ENCODE results near the gene PACSIN1.
"Not testable (repeated sequence)": the region's sequence is repeated elsewhere in the genome, so short reads cannot be mapped to it uniquely, and the experiment has no call there.

Gene PACSIN1

DNA sequence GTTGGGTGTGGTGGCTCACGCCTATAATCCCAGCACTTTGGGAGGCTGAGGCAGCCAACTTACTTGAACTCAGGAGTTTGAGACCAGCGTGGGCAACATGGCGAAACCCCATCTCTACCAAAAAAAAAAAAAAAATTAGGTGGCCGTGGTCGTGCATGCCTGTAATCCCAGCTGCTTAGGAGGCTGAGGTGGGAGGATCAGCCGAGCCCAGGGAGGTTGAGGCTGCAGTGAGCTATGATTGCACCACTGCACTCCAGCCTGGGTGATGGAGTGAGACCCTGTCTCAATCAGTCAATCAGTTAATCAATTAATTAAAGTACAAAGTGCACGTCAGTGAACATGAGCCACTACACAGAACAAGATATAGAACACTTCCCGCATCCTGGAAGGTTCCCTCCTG lies 21.0 kb downstream of the PACSIN1 start:
- not testable (repeated sequence) for DNase-seq

- DNase-seq: no peak
Observed at GRCh38 chr6:34487536-34487935, 21.7 kb downstream of the PACSIN1 start.

- no peak for DNase-seq
Observed at GRCh38 chr6:34489207-34489805, 23.4 kb downstream of the PACSIN1 start.

- no peak for DNase-seq
Observed at GRCh38 chr6:34490390-34491090, 24.7 kb downstream of the PACSIN1 start.

- DNase-seq: peak; percentile 59
Observed at GRCh38 chr6:34491091-34491430, 25.2 kb downstream of the PACSIN1 start.

- DNase-seq: no peak
Observed at GRCh38 chr6:34493344-34493743, 27.5 kb downstream of the PACSIN1 start.

GRCh38 chr6:34494973-34495372 lies 29.1 kb downstream of the PACSIN1 start:
- no peak for DNase-seq

DNA sequence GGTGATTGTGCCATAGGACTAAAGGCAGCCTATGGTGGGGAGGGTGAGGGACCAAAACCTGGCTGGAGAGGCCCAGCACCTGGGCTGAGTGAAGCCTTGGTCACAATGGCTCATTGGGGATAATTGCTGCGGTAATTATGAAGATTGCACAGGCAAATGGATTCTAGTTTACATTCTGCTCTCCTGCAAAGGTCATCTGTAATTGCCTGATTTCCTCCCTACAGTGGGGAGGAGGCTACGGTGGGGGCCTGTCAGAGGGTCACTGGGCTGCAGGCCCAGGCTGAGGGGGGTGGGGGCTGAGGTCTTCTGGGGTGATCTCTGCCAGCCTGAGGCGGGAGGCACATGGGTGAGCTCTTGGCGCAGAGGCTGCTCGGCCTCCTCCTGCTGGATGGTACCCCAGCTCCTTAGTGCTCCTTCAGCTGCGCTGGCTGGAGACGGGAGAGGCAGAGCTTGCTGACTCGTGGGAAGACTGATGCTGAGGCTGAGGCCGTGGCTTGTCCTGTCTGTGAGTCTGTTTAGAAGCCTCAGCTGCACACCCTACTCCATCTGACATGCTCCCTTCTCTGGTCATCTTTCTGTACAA lies 30.3 kb downstream of the PACSIN1 start:
- no peak for DNase-seq

DNA sequence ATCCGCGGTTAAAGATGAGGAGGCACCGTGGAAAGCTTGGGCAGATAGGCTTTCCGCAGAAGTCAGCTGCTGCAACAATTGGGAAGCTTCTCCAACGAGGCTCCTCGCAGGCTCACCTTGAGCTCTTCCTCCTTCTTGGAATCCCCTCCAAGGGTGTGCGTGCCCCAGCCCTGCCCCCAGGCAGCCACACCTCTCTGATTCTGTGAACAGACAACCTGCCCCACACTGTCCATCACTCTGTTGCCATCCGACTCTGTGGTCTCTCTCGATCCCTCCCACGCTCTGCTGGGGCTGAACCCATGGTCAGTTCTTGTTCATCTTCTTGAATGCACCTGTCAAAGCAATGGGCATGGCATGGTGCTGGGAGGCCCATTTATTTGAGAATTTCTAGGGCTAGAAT lies 31.5 kb downstream of the PACSIN1 start:
- no peak for DNase-seq

DNA sequence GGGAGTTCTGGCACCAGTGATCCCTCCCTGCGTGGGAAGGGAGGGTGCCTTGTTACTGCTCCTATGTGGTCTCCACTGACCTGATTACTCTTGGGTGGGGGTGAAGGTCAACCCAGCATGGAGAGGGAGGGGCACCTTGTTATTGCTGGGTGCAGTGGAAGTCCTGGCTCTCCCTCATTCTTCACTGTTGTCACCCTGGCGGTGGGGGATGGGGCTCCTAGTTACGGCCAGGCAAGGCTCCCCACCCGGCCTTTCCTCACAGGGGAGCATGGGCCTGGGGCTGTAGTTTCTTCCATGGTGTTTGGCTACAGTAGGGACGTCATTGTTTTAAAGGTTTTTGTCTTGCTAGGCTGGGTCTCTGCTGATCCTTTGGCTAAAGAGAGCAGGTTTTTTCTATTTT lies 40.8 kb downstream of the PACSIN1 start:
- DNase-seq: no peak

- DNase-seq: no peak
Observed at GRCh38 chr6:34508425-34508824, 42.5 kb downstream of the PACSIN1 start.

DNA sequence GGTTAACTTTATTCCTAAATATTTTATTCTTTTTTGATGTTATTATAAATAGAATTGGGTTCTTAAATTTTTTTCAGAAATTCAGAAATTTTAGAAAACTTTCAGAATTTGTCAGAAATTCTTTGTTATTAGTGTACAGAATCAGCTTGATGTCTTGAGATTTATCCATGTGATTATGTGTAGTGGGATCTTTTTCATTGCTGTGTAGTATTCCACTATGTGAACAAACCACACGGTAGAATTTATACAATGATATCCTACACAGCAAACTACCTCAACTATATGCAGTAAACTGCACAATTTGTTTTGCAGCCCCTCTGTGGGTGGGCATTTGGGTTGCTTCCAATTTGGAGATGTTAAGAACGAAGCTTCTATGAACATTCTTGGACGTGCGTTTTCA lies 43.9 kb downstream of the PACSIN1 start:
- DNase-seq: no peak

DNA sequence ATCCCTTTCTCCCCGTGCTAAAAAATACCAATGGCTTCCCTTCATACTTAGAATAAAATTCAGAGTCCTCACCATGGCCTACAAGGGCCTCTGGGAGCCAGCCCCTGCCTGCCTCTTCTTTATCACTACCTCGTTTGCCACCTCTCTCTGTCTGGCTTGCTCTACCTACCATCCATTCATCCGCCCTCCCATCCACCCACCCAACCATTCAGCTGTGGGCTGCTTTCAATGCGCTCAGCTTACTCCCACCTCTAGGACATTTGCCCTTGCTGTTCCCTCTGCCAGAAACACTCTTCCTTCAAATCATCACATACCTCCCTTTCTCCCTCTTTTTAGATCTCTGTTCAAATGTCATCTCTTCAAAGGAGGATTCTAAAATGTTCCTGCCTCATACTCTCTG lies 44.4 kb downstream of the PACSIN1 start:
- no peak for DNase-seq

DNA sequence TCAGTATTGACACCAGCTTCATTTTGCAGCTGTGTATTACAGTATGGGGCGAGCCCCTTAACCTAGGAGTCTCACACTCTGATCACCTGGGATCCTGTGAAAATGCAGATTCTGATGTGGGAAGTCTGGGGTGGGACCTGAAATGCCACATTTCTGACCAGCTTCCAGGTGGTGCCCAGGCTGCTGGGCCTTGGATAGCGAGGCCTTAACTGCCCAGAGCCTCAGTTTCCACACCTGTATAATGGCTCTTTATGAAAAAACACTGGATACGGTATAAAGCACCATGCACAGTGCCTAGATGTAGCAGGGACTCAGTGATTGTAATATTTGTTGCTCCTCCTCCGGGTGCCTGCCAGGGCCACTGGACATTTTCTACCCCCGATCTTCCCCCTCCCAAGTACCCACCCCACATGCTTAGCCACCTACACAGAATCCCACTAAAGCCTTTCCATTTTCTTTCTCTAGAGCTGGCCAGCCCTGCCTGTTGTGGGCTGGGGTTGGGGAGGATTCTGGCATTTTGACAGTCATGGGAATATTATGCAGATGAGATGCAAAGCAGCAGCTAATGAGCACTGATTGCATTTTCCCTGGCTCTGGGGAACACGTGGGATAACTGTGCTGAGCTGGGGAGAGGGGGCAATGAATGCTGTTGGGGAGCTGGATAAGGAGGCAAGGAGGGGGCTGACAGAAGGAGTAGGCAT lies 45.5 kb downstream of the PACSIN1 start:
- no peak for DNase-seq

DNA sequence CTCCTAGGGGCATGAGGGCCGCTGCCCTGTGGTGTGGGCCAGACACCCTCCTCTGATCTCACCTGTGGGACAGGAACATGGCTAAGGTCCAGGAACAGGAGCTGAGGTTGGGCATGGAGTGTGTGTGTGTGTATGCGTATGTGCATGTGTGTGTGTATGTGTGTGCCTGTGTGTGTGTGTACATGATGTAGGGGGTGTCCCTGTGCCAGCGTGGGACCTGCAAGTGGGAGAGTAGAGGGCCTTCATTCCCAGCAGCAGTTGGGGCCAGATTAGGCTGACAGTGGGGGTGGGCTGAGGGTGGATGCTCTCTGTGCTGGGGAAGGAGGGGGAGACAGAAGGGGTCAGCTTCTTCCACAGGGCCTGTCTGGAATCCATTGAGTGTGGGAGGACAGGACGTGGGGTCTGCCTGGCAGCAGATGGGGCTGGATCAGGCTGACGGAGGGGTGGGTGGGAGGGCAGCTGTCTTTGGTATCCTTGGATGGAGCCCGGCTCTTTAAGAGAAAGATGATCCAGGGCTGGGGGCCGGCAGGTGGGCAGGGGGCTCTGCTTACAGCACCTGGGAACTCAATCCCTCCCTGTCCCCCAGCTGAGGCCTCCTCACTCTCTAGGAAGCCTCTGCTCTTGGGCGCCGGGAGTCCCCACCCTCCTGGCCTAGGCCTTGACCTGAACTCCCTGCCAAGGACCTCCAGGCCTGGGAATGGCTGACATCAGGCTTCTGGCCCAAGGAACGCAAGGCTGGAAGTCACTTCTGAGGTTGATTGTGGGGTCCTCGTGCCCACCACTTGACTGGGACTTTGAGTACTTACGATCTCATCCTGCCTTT lies 46.2 kb downstream of the PACSIN1 start:
- DNase-seq: no peak

GRCh38 chr6:34512738-34513115 lies 46.9 kb downstream of the PACSIN1 start:
- DNase-seq: no peak

DNA sequence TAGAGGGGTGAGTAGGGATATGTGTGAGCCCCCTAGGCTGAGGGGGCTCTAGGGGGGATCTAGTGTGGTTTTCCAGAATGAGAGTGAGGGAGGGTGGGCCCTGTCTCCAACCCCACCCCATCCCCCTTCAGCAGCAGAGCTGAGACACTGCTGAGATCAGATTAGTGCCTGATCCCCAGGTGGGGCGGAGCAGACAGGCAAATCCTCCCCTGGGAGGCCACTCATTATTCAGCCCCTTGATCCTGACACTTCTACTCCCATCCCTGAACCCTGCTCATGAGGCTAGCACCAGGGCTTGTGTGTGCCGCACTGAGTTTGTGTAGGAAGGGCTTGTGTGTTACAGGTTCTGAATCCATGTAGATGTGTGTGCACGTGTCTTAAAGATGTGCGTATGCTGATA lies 47.8 kb downstream of the PACSIN1 start:
- no peak for DNase-seq

GRCh38 chr6:34514112-34514511 lies 48.2 kb downstream of the PACSIN1 start:
- no peak for DNase-seq

DNA sequence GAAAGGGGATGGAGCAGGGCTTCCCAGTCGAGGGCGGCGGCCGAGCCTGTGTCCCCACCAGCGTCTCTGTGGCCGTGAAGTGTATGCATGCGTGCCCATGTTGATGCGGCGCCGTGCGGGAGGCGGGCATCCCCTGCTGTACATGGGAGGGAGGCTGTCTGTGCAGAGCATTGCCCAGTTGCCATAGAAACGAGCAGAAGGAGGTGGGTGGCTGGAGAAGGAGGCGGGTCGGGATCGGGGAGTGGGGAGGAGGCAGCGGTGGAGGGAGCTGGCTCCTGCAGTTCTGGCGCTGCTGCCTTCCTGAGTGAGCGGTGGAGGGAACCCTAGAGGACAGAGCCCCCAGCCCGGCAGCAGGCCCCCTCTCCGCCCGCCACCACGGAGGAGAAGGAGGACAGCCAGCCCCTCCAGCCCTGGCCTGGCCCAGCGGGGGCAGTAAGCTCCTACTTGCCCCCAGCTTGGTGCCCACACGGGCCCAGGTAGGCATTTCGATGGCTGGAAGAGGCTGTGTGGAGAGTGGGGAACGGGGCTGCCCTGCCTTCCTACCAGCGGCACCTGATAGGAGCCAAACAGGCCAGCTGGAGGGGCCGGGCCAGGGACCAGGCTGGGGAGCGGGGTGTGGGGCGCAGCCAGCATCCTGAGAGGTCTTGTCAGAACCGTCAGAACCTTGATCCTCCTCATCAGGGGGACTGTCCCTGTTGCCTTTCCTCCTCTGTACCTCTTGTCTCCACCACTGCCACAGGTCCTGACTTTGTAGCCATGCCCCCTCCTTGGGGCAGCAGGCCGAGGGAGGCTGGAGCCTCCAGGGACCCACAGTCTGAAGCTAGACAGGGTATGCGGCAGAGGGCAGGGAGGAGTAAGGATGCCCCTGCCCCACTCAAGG lies 49.0 kb downstream of the PACSIN1 start:
- peak; percentile 79 for DNase-seq

GRCh38 chr6:34515473-34516387 lies 49.9 kb downstream of the PACSIN1 start:
- no peak for DNase-seq

Data from right hindlimb (tissue), 1 donor.